ENCODE data around the gene CBLN1. TPM values are rescaled to one million over a fixed set of nuclear protein-coding genes. Genes with fewer than 3 reads are reported as not detected.
A peak's percentile ranks its signal among the peaks of the same experiment; 100 is the strongest.

Gene CBLN1
- 3.7 to 5.6 TPM (median 4.2 TPM) in 3 replicates for total RNA-seq (2021)
- Bru-seq, nascent RNA, result percentile 37 among the genes with signal in this experiment
- long read RNA-seq, experiment 1, transcript CBLN1-201 (3 exons, 2,435 nt), result major isoform, 12 of 13 reads
- long read RNA-seq, experiment 1, partial matches to known transcripts, result 0 of 13 reads
- long read RNA-seq, experiment 1, other reads (novel, unspliced or antisense), result 1 of 13 reads
- long read RNA-seq, experiment 2, transcript CBLN1-201 (3 exons, 2,435 nt), result major isoform, 7 of 7 reads
- long read RNA-seq, experiment 2, partial matches to known transcripts, result 0 of 7 reads
- long read RNA-seq, experiment 2, other reads (novel, unspliced or antisense), result 0 of 7 reads
- long read RNA-seq, experiment 3, result 0 reads

DNA sequence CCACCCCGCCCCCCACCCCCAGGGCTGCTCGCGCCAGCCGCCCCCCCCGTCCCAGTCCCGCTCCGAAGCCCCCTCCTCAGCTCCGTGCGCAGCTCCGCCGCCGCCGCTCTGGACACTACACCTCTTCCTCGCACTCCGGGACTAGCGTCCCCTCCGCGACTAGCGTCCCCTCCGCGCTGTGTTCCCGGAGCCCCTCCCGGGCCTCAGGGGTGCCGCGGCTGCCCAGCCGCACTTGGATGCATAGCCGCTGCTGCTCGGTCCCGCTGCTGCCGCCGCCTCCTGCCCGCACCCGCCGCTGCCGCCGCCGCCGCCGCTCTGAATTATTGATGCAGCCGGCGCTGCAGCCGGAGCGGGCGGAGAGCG lies at the start of gene CBLN1:
CBLN1 (minus strand) TSS at position 359 of the 363 bp plus-strand sequence. CDS start 373 bp downstream, outside the sequence.
- H3K9me3 Mint-ChIP-seq, result no peaks in the 10 kb centered on the region
- peaks cover 91% of the 10 kb centered on the region for H3K27me3 Mint-ChIP-seq (ENCODE audit: low read depth)
- CTCF ChIA-PET, result no interaction called here
- H3K27ac Mint-ChIP-seq, result no peak within 1 kb of the TSS
- DNase-seq (ENCODE audit: low spot score), result no peak
- H3K4me3 Mint-ChIP-seq, result peak within 1 kb of the TSS; percentile 88
- POLR2A ChIA-PET, result no interaction called here
- peaks cover 55% of the 10 kb centered on the region for H3K4me1 Mint-ChIP-seq
- H3K36me3 Mint-ChIP-seq, result no peaks in the 10 kb centered on the region
- no peak for TF ChIP-seq JUN (CRISPR knock-in tag; IDR thresholded peaks at IDR 0.05)
- TF ChIP-seq, protein P1, sequence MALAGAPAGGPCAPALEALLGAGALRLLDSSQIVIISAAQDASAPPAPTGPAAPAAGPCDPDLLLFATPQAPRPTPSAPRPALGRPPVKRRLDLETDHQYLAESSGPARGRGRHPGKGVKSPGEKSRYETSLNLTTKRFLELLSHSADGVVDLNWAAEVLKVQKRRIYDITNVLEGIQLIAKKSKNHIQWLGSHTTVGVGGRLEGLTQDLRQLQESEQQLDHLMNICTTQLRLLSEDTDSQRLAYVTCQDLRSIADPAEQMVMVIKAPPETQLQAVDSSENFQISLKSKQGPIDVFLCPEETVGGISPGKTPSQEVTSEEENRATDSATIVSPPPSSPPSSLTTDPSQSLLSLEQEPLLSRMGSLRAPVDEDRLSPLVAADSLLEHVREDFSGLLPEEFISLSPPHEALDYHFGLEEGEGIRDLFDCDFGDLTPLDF (CRISPR knock-in tag; IDR thresholded peaks at IDR 0.05), result no peak
- no peak for TF ChIP-seq ERG (CRISPR knock-in tag; IDR thresholded peaks at IDR 0.05)
- no peak for TF ChIP-seq EMX1 (CRISPR knock-in tag; IDR thresholded peaks at IDR 0.05)
- TF ChIP-seq, protein P2, sequence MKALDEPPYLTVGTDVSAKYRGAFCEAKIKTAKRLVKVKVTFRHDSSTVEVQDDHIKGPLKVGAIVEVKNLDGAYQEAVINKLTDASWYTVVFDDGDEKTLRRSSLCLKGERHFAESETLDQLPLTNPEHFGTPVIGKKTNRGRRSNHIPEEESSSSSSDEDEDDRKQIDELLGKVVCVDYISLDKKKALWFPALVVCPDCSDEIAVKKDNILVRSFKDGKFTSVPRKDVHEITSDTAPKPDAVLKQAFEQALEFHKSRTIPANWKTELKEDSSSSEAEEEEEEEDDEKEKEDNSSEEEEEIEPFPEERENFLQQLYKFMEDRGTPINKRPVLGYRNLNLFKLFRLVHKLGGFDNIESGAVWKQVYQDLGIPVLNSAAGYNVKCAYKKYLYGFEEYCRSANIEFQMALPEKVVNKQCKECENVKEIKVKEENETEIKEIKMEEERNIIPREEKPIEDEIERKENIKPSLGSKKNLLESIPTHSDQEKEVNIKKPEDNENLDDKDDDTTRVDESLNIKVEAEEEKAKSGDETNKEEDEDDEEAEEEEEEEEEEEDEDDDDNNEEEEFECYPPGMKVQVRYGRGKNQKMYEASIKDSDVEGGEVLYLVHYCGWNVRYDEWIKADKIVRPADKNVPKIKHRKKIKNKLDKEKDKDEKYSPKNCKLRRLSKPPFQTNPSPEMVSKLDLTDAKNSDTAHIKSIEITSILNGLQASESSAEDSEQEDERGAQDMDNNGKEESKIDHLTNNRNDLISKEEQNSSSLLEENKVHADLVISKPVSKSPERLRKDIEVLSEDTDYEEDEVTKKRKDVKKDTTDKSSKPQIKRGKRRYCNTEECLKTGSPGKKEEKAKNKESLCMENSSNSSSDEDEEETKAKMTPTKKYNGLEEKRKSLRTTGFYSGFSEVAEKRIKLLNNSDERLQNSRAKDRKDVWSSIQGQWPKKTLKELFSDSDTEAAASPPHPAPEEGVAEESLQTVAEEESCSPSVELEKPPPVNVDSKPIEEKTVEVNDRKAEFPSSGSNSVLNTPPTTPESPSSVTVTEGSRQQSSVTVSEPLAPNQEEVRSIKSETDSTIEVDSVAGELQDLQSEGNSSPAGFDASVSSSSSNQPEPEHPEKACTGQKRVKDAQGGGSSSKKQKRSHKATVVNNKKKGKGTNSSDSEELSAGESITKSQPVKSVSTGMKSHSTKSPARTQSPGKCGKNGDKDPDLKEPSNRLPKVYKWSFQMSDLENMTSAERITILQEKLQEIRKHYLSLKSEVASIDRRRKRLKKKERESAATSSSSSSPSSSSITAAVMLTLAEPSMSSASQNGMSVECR (CRISPR knock-in tag; IDR thresholded peaks at IDR 0.05; ENCODE audit: borderline replicate concordance), result no peak; the same call in 1 of the 2 replicates
- TF ChIP-seq IRF1 (CRISPR knock-in tag; IDR thresholded peaks at IDR 0.05), result no peak
- no peak for TF ChIP-seq MLX (CRISPR knock-in tag; IDR thresholded peaks at IDR 0.05)
- TF ChIP-seq, protein P3, sequence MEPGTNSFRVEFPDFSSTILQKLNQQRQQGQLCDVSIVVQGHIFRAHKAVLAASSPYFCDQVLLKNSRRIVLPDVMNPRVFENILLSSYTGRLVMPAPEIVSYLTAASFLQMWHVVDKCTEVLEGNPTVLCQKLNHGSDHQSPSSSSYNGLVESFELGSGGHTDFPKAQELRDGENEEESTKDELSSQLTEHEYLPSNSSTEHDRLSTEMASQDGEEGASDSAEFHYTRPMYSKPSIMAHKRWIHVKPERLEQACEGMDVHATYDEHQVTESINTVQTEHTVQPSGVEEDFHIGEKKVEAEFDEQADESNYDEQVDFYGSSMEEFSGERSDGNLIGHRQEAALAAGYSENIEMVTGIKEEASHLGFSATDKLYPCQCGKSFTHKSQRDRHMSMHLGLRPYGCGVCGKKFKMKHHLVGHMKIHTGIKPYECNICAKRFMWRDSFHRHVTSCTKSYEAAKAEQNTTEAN (CRISPR knock-in tag; IDR thresholded peaks at IDR 0.05), result no peak
- no peak for ATAC-seq

GRCh38 chr16:49330562-49331201 lies 49.0 kb upstream of the CBLN1 start:
- H3K27ac Mint-ChIP-seq, result no peak overlapping the region
- no peak for TF ChIP-seq GRHL2 (CRISPR knock-in tag; IDR thresholded peaks at IDR 0.05; ENCODE audit: insufficient replicate concordance, severe bottlenecking)
- TF ChIP-seq FOXP1 (CRISPR knock-in tag; IDR thresholded peaks at IDR 0.05; ENCODE audit: borderline replicate concordance), result no peak
- TF ChIP-seq GABPB1 (CRISPR knock-in tag; IDR thresholded peaks at IDR 0.05), result no peak
- TF ChIP-seq, protein P4, sequence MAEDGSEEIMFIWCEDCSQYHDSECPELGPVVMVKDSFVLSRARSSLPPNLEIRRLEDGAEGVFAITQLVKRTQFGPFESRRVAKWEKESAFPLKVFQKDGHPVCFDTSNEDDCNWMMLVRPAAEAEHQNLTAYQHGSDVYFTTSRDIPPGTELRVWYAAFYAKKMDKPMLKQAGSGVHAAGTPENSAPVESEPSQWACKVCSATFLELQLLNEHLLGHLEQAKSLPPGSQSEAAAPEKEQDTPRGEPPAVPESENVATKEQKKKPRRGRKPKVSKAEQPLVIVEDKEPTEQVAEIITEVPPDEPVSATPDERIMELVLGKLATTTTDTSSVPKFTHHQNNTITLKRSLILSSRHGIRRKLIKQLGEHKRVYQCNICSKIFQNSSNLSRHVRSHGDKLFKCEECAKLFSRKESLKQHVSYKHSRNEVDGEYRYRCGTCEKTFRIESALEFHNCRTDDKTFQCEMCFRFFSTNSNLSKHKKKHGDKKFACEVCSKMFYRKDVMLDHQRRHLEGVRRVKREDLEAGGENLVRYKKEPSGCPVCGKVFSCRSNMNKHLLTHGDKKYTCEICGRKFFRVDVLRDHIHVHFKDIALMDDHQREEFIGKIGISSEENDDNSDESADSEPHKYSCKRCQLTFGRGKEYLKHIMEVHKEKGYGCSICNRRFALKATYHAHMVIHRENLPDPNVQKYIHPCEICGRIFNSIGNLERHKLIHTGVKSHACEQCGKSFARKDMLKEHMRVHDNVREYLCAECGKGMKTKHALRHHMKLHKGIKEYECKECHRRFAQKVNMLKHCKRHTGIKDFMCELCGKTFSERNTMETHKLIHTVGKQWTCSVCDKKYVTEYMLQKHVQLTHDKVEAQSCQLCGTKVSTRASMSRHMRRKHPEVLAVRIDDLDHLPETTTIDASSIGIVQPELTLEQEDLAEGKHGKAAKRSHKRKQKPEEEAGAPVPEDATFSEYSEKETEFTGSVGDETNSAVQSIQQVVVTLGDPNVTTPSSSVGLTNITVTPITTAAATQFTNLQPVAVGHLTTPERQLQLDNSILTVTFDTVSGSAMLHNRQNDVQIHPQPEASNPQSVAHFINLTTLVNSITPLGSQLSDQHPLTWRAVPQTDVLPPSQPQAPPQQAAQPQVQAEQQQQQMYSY (CRISPR knock-in tag; IDR thresholded peaks at IDR 0.05), result no peak
- no peak for TF ChIP-seq FOXJ3 (CRISPR knock-in tag; IDR thresholded peaks at IDR 0.05; ENCODE audit: borderline replicate concordance)
- TF ChIP-seq ETV6 (CRISPR knock-in tag; IDR thresholded peaks at IDR 0.05), result no peak
- no peak for TF ChIP-seq PRRX2 (CRISPR knock-in tag; IDR thresholded peaks at IDR 0.05)
- no peak for TF ChIP-seq ZNF121 (CRISPR knock-in tag; IDR thresholded peaks at IDR 0.05)
- TF ChIP-seq ZNF263 (CRISPR knock-in tag; IDR thresholded peaks at IDR 0.05; ENCODE audit: low read depth), result no peak
- TF ChIP-seq EMX1 (CRISPR knock-in tag; IDR thresholded peaks at IDR 0.05), result no peak

More at GRCh38 chr16:49330562-49331201, 49.0 kb upstream of the CBLN1 start:
- Mint-ChIP-seq H3K4me3 (no peak overlapping the region), H3K36me3 (no peaks in the 10 kb centered on the region), H3K4me1 (peaks cover 3% of the 10 kb centered on the region), H3K9me3 (no peaks in the 10 kb centered on the region), H3K27me3 (ENCODE audit: low read depth) (no peaks in the 10 kb centered on the region; the same call in none of the 2 replicates)
- ChIA-PET POLR2A (interaction anchor here (0.6 kb wide), 1 partner anchor 977 kb away, joined by 3 read pairs; no protein-coding TSS in a partner anchor), CTCF (interaction anchor here (1.1 to 1.5 kb wide), 2 partner anchors 18 kb away, joined by 5 to 6 read pairs; no protein-coding TSS in a partner anchor)
- DNase-seq (ENCODE audit: low spot score) (no peak), ATAC-seq (no peak)

Data from WTC11 (cell line).